SK-N-SH treated with all-trans-retinoic acid at 6 μM for 48 hours (cell line): ENCODE results near the gene DNAJB12.

Experiments
- ATAC-seq: fragments of 200-7000 bp; cut with Tn5 transposase; 3 replicates; pipeline ENCODE4 v1.9.1; 2020; ENCODE audit warnings: mild to moderate bottlenecking, moderate library complexity
- ARNTL ChIP-seq: fragments of 450-650 bp; formaldehyde crosslinking; IDR thresholded peaks from 2 replicates; pipeline ENCODE4 v1.5.0; 2020; ENCODE audit warnings: low read depth, mild to moderate bottlenecking, moderate library complexity, borderline replicate concordance
- BACH2 ChIP-seq: fragments of 250-450 bp; sonication (Bioruptor Pico); IDR thresholded peaks from 2 replicates; pipeline ENCODE4 v1.9.0; 2021; ENCODE audit warnings: mild to moderate bottlenecking, borderline replicate concordance
- CSDC2 ChIP-seq: fragments of 250-450 bp; sonication (Bioruptor Pico); IDR thresholded peaks from 2 replicates; pipeline ENCODE4 v1.5.0; 2020; ENCODE audit warnings: mild to moderate bottlenecking, moderate library complexity
- GLIS3 ChIP-seq: fragments of 250-450 bp; sonication (Bioruptor Pico); IDR thresholded peaks from 2 replicates; pipeline ENCODE4 v1.5.0; 2020; ENCODE audit warnings: mild to moderate bottlenecking, moderate library complexity
- ISL1 ChIP-seq: fragments of 250-450 bp; sonication (Bioruptor Pico); IDR thresholded peaks from 2 replicates; pipeline ENCODE4 v2.1.2; 2022; ENCODE audit warnings: mild to moderate bottlenecking, moderate library complexity
- OSR1 ChIP-seq: fragments of 250-450 bp; sonication (Bioruptor Pico); IDR thresholded peaks from 2 replicates; pipeline ENCODE4 v1.8.0; 2022; ENCODE audit warnings: moderate library complexity, mild to moderate bottlenecking, inconsistent platforms
- PPARA ChIP-seq: fragments of 250-450 bp; sonication (Bioruptor Pico); IDR thresholded peaks from 2 replicates; pipeline ENCODE4 v1.5.0; 2020; ENCODE audit warnings: mild to moderate bottlenecking, borderline replicate concordance
- RARB ChIP-seq: fragments of 250-450 bp; sonication (Bioruptor Pico); IDR thresholded peaks from 2 replicates; pipeline ENCODE4 v1.8.0; 2021; ENCODE audit warnings: mild to moderate bottlenecking, moderate library complexity
- SNAI2 ChIP-seq: fragments of 250-450 bp; sonication (Bioruptor Pico); IDR thresholded peaks from 2 replicates; pipeline ENCODE4 v1.5.0; 2020; ENCODE audit warnings: mild to moderate bottlenecking, moderate library complexity
- TCF4 ChIP-seq: fragments of 250-450 bp; sonication (Bioruptor Pico); IDR thresholded peaks from 2 replicates; pipeline ENCODE4 v1.8.0; 2021; ENCODE audit warnings: mild to moderate bottlenecking, moderate library complexity, borderline replicate concordance
- TOX ChIP-seq: fragments of 250-450 bp; sonication (Bioruptor Pico); IDR thresholded peaks from 2 replicates; pipeline ENCODE4 v1.8.0; 2021; ENCODE audit warnings: mild to moderate bottlenecking, moderate library complexity, borderline replicate concordance
- ZC3H10 ChIP-seq: fragments of 250-450 bp; sonication (Bioruptor Pico); IDR thresholded peaks from 2 replicates; pipeline ENCODE4 v1.5.1; 2021; ENCODE audit warnings: mild to moderate bottlenecking, moderate library complexity
- ZFP3 ChIP-seq: fragments of 250-450 bp; sonication (Bioruptor Pico); IDR thresholded peaks from 2 replicates; pipeline ENCODE4 v1.5.0; 2020; ENCODE audit warnings: mild to moderate bottlenecking, moderate library complexity
- ZNF565 ChIP-seq: fragments of 450-650 bp; formaldehyde crosslinking; conservative IDR thresholded peaks from 2 replicates; pipeline ENCODE4 v1.5.0; 2020; ENCODE audit warnings: low read depth, mild to moderate bottlenecking, moderate library complexity
- ZNF70 ChIP-seq: fragments of 450-650 bp; formaldehyde crosslinking; IDR thresholded peaks from 2 replicates; pipeline ENCODE4 v1.5.0; 2020; ENCODE audit warnings: mild to moderate bottlenecking, moderate library complexity
- TF ChIP-seq, protein P1 (sequence below): fragments of 250-450 bp; sonication (Bioruptor Pico); IDR thresholded peaks from 2 replicates; pipeline ENCODE4 v1.8.0; 2020; ENCODE audit warnings: mild to moderate bottlenecking, moderate library complexity, borderline replicate concordance
- TF ChIP-seq, protein P2 (sequence below): fragments of 250-450 bp; sonication (Bioruptor Pico); IDR thresholded peaks from 2 replicates; pipeline ENCODE4 v1.8.0; 2021; ENCODE audit warnings: low read depth, mild to moderate bottlenecking, moderate library complexity, borderline replicate concordance
- TF ChIP-seq, protein P3 (sequence below): fragments of 250-450 bp; sonication (Bioruptor Pico); IDR thresholded peaks from 2 replicates; pipeline ENCODE4 v1.5.0; 2020; ENCODE audit warnings: mild to moderate bottlenecking, moderate library complexity
- TF ChIP-seq, protein P4 (sequence below): fragments of 250-450 bp; sonication (Bioruptor Pico); IDR thresholded peaks from 2 replicates; pipeline ENCODE4 v1.5.1; 2021; ENCODE audit warnings: mild to moderate bottlenecking, moderate library complexity

DNAJB12 gene

DNA sequence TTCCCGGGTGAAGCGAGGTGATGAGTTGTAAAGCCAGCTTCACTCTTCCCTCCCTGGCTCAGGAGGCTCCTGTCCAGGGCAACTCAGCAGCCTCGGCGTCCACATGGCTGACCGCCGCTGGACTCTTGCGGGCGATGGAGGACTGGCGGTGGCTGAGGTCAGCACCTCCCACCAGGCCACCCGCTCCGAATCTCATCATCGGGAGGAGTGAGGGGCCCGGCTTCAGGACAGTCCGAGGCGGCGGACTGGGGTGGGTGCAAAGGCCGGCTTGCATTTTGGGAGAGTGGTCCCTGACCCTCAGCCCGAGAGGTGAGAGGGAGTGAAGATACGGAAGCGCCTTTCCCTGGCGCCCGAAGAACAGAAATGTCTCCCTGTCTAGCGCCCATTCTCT, 759 bp downstream of the DNAJB12 start:
- peak; percentile 21 for ATAC-seq

DNA sequence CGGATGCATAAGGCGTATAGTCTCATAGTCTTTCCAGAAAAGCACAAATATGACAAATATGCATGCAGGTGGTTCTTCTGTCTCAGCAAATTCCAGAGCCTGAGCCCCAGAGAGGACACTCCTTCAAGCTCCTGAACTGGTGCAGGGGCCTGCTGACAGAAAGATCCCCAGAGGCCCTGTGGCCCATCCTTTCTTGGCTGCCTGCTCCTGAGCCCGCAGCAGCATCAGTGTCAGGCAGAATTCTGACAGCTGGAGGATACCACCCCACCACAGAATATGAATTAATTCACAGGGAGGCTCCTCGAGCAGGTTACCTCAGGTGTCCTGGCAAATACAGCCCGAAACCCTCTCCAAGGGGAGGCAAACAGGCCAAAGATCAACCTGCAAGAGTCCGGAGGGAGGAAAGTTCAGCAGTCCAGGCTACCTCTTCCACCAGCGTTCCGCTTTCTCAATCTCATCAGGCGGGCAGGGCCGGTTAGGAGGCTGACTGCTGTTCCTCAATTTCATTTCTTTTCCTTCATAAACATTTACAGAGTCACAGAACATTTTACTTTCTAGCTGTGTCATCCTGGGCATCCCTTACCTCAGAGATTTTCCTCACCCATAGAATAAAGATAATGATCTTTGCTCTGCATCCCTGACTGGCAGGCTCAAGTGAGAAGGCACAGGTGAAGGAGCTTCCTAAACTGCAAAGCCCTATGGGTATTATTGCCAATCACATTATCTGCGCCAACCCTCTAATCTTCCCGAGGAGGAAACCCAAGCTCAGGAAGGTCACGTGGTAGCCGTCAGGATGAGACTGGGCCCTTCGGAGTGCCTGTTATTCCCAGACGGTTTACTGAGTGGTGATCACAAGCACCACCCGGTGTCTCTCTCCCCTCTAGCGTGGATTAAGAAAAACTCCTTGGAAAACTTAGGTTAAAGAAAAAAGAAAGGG, 1.4 kb downstream of the DNAJB12 start:
- TF ChIP-seq ZNF565 (CRISPR knock-in tag) (no peak), ZNF70 (CRISPR knock-in tag) (no peak), CSDC2 (CRISPR knock-in tag) (no peak), RARB (CRISPR knock-in tag) (no peak), ZC3H10 (no peak), GLIS3 (CRISPR knock-in tag) (no peak), OSR1 (no peak), PPARA (no peak), ZFP3 (CRISPR knock-in tag) (no peak), ISL1 (no peak), TOX (no peak), BACH2 (CRISPR knock-in tag) (no peak), ARNTL (CRISPR knock-in tag) (no peak), SNAI2 (no peak), TCF4 (CRISPR knock-in tag) (no peak)
- TF ChIP-seq, protein P1, sequence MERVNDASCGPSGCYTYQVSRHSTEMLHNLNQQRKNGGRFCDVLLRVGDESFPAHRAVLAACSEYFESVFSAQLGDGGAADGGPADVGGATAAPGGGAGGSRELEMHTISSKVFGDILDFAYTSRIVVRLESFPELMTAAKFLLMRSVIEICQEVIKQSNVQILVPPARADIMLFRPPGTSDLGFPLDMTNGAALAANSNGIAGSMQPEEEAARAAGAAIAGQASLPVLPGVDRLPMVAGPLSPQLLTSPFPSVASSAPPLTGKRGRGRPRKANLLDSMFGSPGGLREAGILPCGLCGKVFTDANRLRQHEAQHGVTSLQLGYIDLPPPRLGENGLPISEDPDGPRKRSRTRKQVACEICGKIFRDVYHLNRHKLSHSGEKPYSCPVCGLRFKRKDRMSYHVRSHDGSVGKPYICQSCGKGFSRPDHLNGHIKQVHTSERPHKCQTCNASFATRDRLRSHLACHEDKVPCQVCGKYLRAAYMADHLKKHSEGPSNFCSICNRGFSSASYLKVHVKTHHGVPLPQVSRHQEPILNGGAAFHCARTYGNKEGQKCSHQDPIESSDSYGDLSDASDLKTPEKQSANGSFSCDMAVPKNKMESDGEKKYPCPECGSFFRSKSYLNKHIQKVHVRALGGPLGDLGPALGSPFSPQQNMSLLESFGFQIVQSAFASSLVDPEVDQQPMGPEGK (CRISPR knock-in tag) = no peak
- TF ChIP-seq, protein P2, sequence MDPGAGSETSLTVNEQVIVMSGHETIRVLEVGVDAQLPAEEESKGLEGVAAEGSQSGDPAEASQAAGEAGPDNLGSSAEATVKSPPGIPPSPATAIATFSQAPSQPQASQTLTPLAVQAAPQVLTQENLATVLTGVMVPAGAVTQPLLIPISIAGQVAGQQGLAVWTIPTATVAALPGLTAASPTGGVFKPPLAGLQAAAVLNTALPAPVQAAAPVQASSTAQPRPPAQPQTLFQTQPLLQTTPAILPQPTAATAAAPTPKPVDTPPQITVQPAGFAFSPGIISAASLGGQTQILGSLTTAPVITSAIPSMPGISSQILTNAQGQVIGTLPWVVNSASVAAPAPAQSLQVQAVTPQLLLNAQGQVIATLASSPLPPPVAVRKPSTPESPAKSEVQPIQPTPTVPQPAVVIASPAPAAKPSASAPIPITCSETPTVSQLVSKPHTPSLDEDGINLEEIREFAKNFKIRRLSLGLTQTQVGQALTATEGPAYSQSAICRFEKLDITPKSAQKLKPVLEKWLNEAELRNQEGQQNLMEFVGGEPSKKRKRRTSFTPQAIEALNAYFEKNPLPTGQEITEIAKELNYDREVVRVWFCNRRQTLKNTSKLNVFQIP = no peak
- TF ChIP-seq, protein P3, sequence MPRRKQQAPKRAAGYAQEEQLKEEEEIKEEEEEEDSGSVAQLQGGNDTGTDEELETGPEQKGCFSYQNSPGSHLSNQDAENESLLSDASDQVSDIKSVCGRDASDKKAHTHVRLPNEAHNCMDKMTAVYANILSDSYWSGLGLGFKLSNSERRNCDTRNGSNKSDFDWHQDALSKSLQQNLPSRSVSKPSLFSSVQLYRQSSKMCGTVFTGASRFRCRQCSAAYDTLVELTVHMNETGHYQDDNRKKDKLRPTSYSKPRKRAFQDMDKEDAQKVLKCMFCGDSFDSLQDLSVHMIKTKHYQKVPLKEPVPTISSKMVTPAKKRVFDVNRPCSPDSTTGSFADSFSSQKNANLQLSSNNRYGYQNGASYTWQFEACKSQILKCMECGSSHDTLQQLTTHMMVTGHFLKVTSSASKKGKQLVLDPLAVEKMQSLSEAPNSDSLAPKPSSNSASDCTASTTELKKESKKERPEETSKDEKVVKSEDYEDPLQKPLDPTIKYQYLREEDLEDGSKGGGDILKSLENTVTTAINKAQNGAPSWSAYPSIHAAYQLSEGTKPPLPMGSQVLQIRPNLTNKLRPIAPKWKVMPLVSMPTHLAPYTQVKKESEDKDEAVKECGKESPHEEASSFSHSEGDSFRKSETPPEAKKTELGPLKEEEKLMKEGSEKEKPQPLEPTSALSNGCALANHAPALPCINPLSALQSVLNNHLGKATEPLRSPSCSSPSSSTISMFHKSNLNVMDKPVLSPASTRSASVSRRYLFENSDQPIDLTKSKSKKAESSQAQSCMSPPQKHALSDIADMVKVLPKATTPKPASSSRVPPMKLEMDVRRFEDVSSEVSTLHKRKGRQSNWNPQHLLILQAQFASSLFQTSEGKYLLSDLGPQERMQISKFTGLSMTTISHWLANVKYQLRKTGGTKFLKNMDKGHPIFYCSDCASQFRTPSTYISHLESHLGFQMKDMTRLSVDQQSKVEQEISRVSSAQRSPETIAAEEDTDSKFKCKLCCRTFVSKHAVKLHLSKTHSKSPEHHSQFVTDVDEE (CRISPR knock-in tag) = no peak
- TF ChIP-seq, protein P4, sequence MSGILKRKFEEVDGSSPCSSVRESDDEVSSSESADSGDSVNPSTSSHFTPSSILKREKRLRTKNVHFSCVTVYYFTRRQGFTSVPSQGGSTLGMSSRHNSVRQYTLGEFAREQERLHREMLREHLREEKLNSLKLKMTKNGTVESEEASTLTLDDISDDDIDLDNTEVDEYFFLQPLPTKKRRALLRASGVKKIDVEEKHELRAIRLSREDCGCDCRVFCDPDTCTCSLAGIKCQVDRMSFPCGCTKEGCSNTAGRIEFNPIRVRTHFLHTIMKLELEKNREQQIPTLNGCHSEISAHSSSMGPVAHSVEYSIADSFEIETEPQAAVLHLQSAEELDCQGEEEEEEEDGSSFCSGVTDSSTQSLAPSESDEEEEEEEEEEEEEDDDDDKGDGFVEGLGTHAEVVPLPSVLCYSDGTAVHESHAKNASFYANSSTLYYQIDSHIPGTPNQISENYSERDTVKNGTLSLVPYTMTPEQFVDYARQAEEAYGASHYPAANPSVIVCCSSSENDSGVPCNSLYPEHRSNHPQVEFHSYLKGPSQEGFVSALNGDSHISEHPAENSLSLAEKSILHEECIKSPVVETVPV (CRISPR knock-in tag) = no peak
- ATAC-seq = peak; percentile 5; the same call in 2 of the 3 replicates

More for the DNA sequence above, 759 bp downstream of the DNAJB12 start:
- TF ChIP-seq, protein P1 (CRISPR knock-in tag) = no peak
- TF ChIP-seq ISL1 (no peak), TCF4 (CRISPR knock-in tag) (no peak), GLIS3 (CRISPR knock-in tag) (no peak), OSR1 (no peak)
- TF ChIP-seq, protein P4 (CRISPR knock-in tag) = no peak
